Bronchial epithelial cell (primary cell): ENCODE data around the gene CDK5R2. TPM values are rescaled to one million over a fixed set of nuclear protein-coding genes. Genes with fewer than 3 reads are reported as not detected.

Experiments
- DNase-seq: peaks from one replicate; pipeline ENCODE4 v3.0.0-alpha.2; 2010; ENCODE audit warnings: low read depth
- FAIRE-seq: peaks from 2 replicates; lab custom pipeline; 2011; peaks lifted over from hg19 to GRCh38; lab: Jason Lieb, UNC
- H3K27me3 ChIP-seq: 2 replicates; pipeline ENCODE4 v1.5.1; 2011; ENCODE audit warnings: low read length; ENCODE audit not compliant: control insufficient read depth, insufficient read depth
- H3K36me3 ChIP-seq: 2 replicates; pipeline ENCODE4 v1.5.1; 2011; ENCODE audit warnings: low read length; ENCODE audit not compliant: control insufficient read depth, insufficient read depth
- H3K4me3 ChIP-seq: 2 replicates; pipeline ENCODE4 v1.5.1; 2011; ENCODE audit warnings: mild to moderate bottlenecking, low read depth, low read length, control low read depth
- total RNA-seq: library from RNA; depleted of rRNA; stranded (reverse); fragments of >200 nt; gene quantifications from 2 replicates; pipeline ENCODE4 v1.2.1, GENCODE V29; 2014
- TF ChIP-seq, protein P1 (sequence below): IDR thresholded peaks from 2 replicates; pipeline ENCODE4 v1.5.1; 2011; ENCODE audit warnings: mild to moderate bottlenecking, moderate library complexity, low read length, control low read depth, inconsistent platforms; ENCODE audit not compliant: insufficient read depth, severe bottlenecking

The CDK5R2 gene
- total RNA-seq, 1 donor from 2014 or later = not detected

- TF ChIP-seq, protein P1, sequence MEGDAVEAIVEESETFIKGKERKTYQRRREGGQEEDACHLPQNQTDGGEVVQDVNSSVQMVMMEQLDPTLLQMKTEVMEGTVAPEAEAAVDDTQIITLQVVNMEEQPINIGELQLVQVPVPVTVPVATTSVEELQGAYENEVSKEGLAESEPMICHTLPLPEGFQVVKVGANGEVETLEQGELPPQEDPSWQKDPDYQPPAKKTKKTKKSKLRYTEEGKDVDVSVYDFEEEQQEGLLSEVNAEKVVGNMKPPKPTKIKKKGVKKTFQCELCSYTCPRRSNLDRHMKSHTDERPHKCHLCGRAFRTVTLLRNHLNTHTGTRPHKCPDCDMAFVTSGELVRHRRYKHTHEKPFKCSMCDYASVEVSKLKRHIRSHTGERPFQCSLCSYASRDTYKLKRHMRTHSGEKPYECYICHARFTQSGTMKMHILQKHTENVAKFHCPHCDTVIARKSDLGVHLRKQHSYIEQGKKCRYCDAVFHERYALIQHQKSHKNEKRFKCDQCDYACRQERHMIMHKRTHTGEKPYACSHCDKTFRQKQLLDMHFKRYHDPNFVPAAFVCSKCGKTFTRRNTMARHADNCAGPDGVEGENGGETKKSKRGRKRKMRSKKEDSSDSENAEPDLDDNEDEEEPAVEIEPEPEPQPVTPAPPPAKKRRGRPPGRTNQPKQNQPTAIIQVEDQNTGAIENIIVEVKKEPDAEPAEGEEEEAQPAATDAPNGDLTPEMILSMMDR = no peak
- Histone ChIP-seq H3K27me3 (no peaks in the 10 kb centered on the region), H3K4me3 (no peak overlapping the region), H3K36me3 (no peaks in the 10 kb centered on the region)
- FAIRE-seq (no peak), DNase-seq (no peak)
Observed at GRCh38 chr2:219009294-219009693, 49.8 kb downstream of the CDK5R2 start.

DNA sequence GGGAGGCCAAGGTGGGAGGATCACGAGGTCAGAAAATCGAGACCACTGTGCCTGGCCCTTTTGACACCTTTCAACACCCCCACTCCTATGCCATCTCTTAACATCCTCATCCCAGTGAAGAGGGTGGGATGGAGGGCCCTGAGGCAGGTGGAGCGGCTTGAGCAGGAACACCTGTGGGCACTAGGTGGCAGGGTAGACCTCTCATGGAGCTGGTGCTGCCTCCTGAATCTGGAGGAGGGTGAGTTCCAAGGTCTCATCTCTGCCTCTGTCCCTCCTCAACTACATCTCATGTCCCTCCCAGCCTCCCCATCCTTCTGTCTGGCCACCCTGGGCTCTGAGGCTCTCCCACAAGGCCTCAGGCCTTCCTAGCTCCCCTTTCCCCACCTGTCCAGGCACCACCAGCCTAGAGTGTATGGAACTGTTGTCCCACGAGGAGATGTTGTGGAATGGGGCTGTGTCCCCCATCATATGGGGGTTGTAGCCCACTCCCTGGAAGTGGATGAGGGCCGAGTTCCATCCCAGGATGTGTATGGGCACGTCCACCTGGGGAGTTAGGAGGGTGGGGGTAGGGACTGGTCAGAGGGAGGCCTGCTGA lies 50.8 kb downstream of the CDK5R2 start:
- FAIRE-seq (peak; percentile 76), DNase-seq (peak; percentile 25)
- Histone ChIP-seq H3K27me3 (no peaks in the 10 kb centered on the region), H3K4me3 (no peak overlapping the region), H3K36me3 (no peaks in the 10 kb centered on the region)
- TF ChIP-seq, protein P1 = peak; percentile 83

DNA sequence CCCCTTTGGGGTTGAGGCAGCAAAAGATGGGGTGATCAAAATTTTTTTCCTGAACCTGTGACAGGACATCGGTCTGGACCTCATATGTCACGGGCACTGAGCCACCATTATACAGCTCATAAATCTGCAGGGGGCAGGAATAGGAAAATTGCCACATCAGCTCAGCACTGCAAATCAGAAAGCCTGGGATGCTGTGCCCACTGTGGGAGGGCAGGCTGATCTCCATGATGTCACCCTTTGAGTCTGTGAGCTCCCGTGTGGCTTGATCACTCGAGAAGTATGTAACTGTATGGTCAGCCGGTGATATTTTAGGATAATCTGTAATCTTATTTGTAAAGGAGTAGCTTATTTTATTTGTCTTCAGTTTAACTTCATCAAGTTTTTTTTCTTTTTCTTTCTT lies 51.4 kb downstream of the CDK5R2 start:
- H3K27me3 ChIP-seq = no peaks in the 10 kb centered on the region
- FAIRE-seq (no peak), DNase-seq (no peak)
- no peak overlapping the region for H3K4me3 ChIP-seq
- no peaks in the 10 kb centered on the region for H3K36me3 ChIP-seq
- TF ChIP-seq, protein P1 = no peak

Other genes starting within 250 kb of the CDK5R2 start
- gene TTLL4, start 248.8 kb upstream of the CDK5R2 start, total RNA-seq = 5.5 and 6.8 TPM in 2 replicates
- gene CYP27A1, start 177.5 kb upstream of the CDK5R2 start, total RNA-seq = 0.13 and 0.26 TPM in 2 replicates
- not detected in 2 replicates for gene PRKAG3, start 127.9 kb upstream of the CDK5R2 start, total RNA-seq
- not detected in 2 replicates for gene WNT6, start 99.9 kb upstream of the CDK5R2 start, total RNA-seq
- 2.3 and 2.4 TPM in 2 replicates for gene WNT10A, start 78.8 kb upstream of the CDK5R2 start, total RNA-seq
- gene FEV, start 25.5 kb downstream of the CDK5R2 start, total RNA-seq = not detected in 2 replicates
- gene CRYBA2, start 33.8 kb downstream of the CDK5R2 start, total RNA-seq = not detected in 2 replicates
- not detected in 2 replicates for gene CFAP65, start 81.8 kb downstream of the CDK5R2 start, total RNA-seq
- gene IHH, start 101.3 kb downstream of the CDK5R2 start, total RNA-seq = not detected in 2 replicates
- gene NHEJ1, start 201.1 kb downstream of the CDK5R2 start, total RNA-seq = 10.2 and 22.1 TPM in 2 replicates
- 1.3 and 1.9 TPM in 2 replicates for gene SLC23A3, start 210.4 kb downstream of the CDK5R2 start, total RNA-seq
- 44.2 and 54.5 TPM in 2 replicates for gene CNPPD1, start 217.3 kb downstream of the CDK5R2 start, total RNA-seq
- 57.4 and 110 TPM in 2 replicates for gene RETREG2, start 218.6 kb downstream of the CDK5R2 start, total RNA-seq
- gene ZFAND2B, start 247.1 kb downstream of the CDK5R2 start, total RNA-seq = 55.4 and 59.8 TPM in 2 replicates